Measurements from ENCODE around the gene DHX35.
"Not testable (repeated sequence)": the region's sequence is repeated elsewhere in the genome, so short reads cannot be mapped to it uniquely, and the experiment has no call there.

The DHX35 gene

DNA sequence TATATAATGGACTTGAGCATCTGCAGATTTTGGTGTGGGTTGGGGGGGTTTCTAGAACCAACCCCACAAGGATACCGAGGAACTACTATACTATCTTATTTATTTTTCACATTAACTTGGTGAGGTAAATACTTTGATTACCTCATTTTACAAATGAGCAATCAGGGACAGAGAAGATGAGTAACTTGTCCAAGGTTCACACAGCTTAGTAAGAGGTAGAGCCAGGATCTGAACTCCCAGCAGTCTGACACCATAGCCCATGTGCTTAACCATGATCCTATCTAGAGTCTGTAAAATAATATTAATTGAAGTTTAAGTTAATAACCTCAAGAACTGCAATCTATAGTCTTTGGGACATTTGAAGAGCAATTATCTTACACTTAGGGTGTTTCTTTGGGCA is 28.6 kb downstream of the DHX35 start:
- peaks cover 3 to 4% of the 10 kb centered on the region in 2 donors for H3K4me1 ChIP-seq (ENCODE audit: control insufficient read depth in 2 of 2, insufficient read depth in 2 of 2, low read length in 2 of 2)
- H3K27ac ChIP-seq (ENCODE audit: low read depth in 2 of 2, low read length in 2 of 2) = no peak overlapping the region
- H3K4me3 ChIP-seq (ENCODE audit: low read length in 2 of 2) = no peak overlapping the region
- peaks cover 12 to 20% of the 10 kb centered on the region in 2 donors for H3K36me3 ChIP-seq (ENCODE audit: control insufficient read depth in 2 of 2, insufficient read depth in 2 of 2, low read length in 2 of 2)
- H3K27me3 ChIP-seq (ENCODE audit: control insufficient read depth in 2 of 2, insufficient read depth in 2 of 2, low read length in 2 of 2) = no peaks in the 10 kb centered on the region
- H3K9ac ChIP-seq (ENCODE audit: low read depth in 1 of 2, low read length in 2 of 2) = no peak overlapping the region
- H3K9me3 ChIP-seq (ENCODE audit: control insufficient read depth in 2 of 2, low read length in 2 of 2) = no peaks in the 10 kb centered on the region

DNA sequence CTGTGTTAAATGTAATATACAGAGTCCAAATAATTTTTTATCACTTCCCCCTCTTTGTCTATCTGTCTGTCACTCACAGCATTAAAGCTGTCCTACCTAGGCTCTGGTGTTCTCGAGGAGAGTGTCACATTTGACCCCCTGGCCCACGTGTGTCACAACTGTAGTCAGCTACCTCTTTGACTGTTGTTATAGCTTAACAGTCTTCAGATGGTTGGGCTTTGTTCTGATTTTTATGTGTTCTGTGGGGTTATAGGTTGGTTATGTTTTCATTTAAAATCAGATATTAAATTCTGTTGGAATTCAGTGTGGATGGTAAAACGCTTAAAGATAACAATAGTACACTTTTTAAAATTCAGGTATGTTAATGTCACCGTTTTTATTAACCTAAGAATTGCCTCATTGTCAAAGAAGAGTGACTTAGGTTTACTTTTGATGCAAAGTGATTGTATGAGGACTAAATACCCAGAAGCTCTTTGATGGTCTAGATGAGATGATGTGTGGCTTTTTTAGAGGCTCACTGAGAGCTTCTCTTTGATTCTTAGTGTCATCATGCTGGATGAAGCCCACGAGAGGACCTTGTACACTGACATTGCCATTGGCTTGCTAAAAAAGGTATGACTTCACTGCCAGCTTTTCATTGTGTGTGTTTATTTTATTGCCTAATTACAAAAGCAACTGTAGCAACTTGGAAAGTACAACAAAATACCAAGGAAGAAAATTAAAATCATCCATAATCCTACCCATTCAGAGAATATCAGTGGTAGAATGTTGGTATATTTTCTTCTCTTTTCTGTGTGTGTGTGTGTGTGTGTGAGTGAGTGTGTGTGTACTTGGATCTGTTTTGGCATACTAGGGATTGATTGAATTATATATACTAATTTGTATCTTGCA is 29.9 kb downstream of the DHX35 start:
- H3K4me3 ChIP-seq (ENCODE audit: low read length in 2 of 2) = no peak overlapping the region
- H3K36me3 ChIP-seq (ENCODE audit: control insufficient read depth in 2 of 2, insufficient read depth in 2 of 2, low read length in 2 of 2) = peaks cover 20 to 28% of the 10 kb centered on the region in 2 donors
- no peaks in the 10 kb centered on the region for H3K9me3 ChIP-seq (ENCODE audit: control insufficient read depth in 2 of 2, low read length in 2 of 2)
- no peak overlapping the region for H3K27ac ChIP-seq (ENCODE audit: low read depth in 2 of 2, low read length in 2 of 2)
- no peaks in the 10 kb centered on the region for H3K4me1 ChIP-seq (ENCODE audit: control insufficient read depth in 2 of 2, insufficient read depth in 2 of 2, low read length in 2 of 2)
- no peaks in the 10 kb centered on the region for H3K27me3 ChIP-seq (ENCODE audit: control insufficient read depth in 2 of 2, insufficient read depth in 2 of 2, low read length in 2 of 2)
- no peak overlapping the region for H3K9ac ChIP-seq (ENCODE audit: low read depth in 1 of 2, low read length in 2 of 2)

DNA sequence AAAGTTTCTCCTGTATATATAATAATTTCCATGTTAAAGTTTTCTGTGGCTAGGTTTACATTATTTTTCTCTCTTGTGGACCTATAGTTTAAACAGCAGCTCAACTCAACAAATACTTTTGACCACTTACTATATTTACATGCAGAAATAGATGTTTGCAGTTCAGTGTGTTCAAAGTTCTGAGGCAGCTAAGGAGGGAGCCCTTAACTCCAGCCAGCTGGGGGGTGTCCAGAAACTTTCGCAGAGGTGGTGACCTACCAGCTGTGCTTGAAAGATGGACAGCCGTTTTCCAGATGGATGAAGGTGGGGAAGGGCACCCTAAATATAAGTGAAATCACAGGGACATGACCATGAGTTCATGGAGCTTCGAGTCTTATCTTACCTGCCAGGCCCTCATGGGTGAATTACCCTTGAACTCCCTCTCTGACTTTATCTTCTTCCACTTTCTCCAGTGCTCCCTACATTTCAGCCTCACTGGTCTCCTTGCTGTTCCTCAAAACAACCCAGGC is 33.4 kb downstream of the DHX35 start:
- Histone ChIP-seq H3K9me3 (ENCODE audit: control insufficient read depth in 2 of 2, low read length in 2 of 2) (no peaks in the 10 kb centered on the region), H3K9ac (ENCODE audit: low read depth in 1 of 2, low read length in 2 of 2) (no peak overlapping the region), H3K4me1 (ENCODE audit: control insufficient read depth in 2 of 2, insufficient read depth in 2 of 2, low read length in 2 of 2) (no peaks in the 10 kb centered on the region), H3K27ac (ENCODE audit: low read depth in 2 of 2, low read length in 2 of 2) (no peak overlapping the region), H3K36me3 (ENCODE audit: control insufficient read depth in 2 of 2, insufficient read depth in 2 of 2, low read length in 2 of 2) (peaks cover 24 to 43% of the 10 kb centered on the region in 2 donors), H3K4me3 (ENCODE audit: low read length in 2 of 2) (no peak overlapping the region), H3K27me3 (ENCODE audit: control insufficient read depth in 2 of 2, insufficient read depth in 2 of 2, low read length in 2 of 2) (no peaks in the 10 kb centered on the region)

DNA sequence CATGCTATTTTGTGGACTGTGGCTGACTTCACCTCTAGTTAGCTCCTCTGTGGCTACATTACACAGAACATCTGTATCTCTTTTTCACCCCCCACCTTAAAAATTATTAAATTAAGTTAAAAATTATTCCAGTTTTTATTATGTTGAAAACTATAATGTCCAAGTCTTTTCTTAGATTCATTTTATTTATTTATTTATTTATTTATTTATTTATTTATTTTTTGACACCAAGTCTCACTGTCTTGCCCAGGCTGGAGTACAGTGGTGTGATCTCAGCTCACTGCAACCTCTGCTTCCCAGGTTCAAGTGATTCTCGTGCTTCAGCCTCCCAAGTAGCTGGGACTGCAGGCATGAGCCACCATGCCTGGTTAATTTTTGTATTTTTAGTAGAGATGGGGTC is 34.7 kb downstream of the DHX35 start:
- H3K27ac ChIP-seq (ENCODE audit: low read depth in 2 of 2, low read length in 2 of 2); H3K9me3 ChIP-seq (ENCODE audit: control insufficient read depth in 2 of 2, low read length in 2 of 2); H3K4me3 ChIP-seq (ENCODE audit: low read length in 2 of 2); H3K4me1 ChIP-seq (ENCODE audit: control insufficient read depth in 2 of 2, insufficient read depth in 2 of 2, low read length in 2 of 2); H3K27me3 ChIP-seq (ENCODE audit: control insufficient read depth in 2 of 2, insufficient read depth in 2 of 2, low read length in 2 of 2); H3K9ac ChIP-seq (ENCODE audit: low read depth in 1 of 2, low read length in 2 of 2): not testable (repeated sequence)
- peaks cover 27 to 50% of the 10 kb centered on the region in 2 donors for H3K36me3 ChIP-seq (ENCODE audit: control insufficient read depth in 2 of 2, insufficient read depth in 2 of 2, low read length in 2 of 2)

DNA sequence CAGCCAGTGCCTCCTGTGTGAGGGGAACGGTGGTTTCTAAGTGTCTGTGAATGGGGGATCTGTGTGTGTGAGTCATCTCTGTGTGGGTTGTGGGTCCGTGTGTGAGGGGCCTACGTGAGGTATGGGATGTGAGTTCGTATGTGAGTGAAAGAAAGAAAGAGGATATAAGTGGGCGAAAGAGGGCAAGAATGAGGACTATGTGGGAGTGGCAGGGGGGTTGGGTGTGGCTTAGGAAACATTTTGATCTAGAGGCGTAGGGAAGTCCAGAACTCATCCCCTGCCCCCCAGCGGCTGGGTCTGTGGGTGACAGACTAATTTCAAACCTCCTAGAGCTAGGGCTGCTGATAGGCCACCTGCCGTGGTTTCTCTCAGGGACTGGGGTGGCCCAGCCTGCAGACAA is 35.5 kb downstream of the DHX35 start:
- no peaks in the 10 kb centered on the region for H3K4me1 ChIP-seq (ENCODE audit: control insufficient read depth in 2 of 2, insufficient read depth in 2 of 2, low read length in 2 of 2)
- no peak overlapping the region for H3K4me3 ChIP-seq (ENCODE audit: low read length in 2 of 2)
- no peak overlapping the region for H3K9ac ChIP-seq (ENCODE audit: low read depth in 1 of 2, low read length in 2 of 2)
- no peak overlapping the region for H3K27ac ChIP-seq (ENCODE audit: low read depth in 2 of 2, low read length in 2 of 2)
- H3K27me3 ChIP-seq (ENCODE audit: control insufficient read depth in 2 of 2, insufficient read depth in 2 of 2, low read length in 2 of 2) = no peaks in the 10 kb centered on the region
- peaks cover 27 to 57% of the 10 kb centered on the region in 2 donors for H3K36me3 ChIP-seq (ENCODE audit: control insufficient read depth in 2 of 2, insufficient read depth in 2 of 2, low read length in 2 of 2)
- no peaks in the 10 kb centered on the region for H3K9me3 ChIP-seq (ENCODE audit: control insufficient read depth in 2 of 2, low read length in 2 of 2)

DNA sequence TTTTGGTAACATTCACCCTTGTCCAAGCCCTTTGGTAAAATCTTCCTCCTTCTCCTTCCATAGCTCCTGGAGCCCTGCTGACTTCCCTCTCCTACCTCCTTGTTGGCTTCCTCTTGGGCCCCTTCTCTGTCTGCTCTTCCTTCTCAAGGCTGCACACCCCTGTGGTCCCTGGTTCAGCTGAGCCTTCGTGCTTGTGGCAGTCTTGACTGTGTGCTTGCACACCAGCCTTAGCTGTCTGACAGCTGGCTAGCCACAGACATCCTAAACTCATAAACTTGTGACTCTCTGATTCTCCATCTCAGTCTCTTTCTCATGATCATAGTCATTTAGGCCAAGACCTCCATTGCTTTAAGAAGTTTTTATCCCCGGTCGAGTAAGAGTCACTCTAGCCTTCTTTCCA is 37.1 kb downstream of the DHX35 start:
- Histone ChIP-seq H3K9me3 (ENCODE audit: control insufficient read depth in 2 of 2, low read length in 2 of 2) (no peaks in the 10 kb centered on the region), H3K9ac (ENCODE audit: low read depth in 1 of 2, low read length in 2 of 2) (no peak overlapping the region), H3K36me3 (ENCODE audit: control insufficient read depth in 2 of 2, insufficient read depth in 2 of 2, low read length in 2 of 2) (peaks cover 37 to 63% of the 10 kb centered on the region in 2 donors), H3K4me3 (ENCODE audit: low read length in 2 of 2) (no peak overlapping the region), H3K4me1 (ENCODE audit: control insufficient read depth in 2 of 2, insufficient read depth in 2 of 2, low read length in 2 of 2) (no peaks in the 10 kb centered on the region), H3K27me3 (ENCODE audit: control insufficient read depth in 2 of 2, insufficient read depth in 2 of 2, low read length in 2 of 2) (no peaks in the 10 kb centered on the region), H3K27ac (ENCODE audit: low read depth in 2 of 2, low read length in 2 of 2) (no peak overlapping the region)

DNA sequence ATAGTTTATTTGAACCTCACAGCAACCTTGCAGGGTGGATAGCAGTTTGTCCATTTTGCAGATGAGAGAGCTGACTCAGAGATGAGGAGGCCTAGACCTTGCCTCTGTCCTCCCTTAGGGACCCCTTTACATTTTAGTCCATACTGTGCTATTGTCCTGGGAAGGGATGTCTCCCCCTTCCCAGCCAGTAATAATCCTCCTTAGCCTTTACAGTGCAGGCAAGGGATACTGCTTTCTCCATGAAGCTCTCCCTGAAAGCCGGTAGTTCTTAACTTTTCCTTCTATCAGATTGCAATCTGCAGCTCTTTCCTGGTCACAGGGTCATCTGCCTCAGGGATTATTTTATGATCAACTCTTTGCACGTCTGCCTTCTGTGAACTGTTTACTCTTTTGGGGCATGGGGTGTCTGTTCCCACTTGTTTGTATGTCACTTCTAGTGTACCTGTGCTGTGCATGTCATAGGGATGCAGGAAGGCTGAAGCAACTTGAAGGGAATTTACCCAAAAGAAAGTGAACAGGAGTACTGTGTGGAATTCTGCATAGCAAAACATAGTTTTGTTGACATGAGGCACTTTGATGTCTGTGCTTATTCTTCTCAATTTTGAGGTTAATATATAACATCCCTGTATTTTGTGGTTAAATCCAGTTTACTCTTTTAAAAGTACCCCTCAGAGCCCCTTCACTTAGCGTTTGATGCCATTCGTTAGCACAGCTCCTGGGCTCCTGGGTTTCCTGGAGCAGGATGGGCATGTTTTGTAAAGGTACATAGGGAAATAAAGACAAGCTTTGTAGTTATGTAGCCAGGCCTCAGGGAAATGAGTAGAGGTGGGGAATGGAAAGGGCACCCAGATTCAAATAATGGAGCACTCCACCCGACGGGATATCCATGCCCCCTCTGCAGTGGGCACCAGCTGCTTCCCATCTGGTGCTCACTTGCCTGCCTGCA is 38.1 kb downstream of the DHX35 start:
- Histone ChIP-seq H3K9me3 (ENCODE audit: control insufficient read depth in 2 of 2, low read length in 2 of 2) (no peaks in the 10 kb centered on the region), H3K36me3 (ENCODE audit: control insufficient read depth in 2 of 2, insufficient read depth in 2 of 2, low read length in 2 of 2) (peaks cover 32 to 63% of the 10 kb centered on the region in 2 donors), H3K9ac (ENCODE audit: low read depth in 1 of 2, low read length in 2 of 2) (no peak overlapping the region), H3K4me1 (ENCODE audit: control insufficient read depth in 2 of 2, insufficient read depth in 2 of 2, low read length in 2 of 2) (peaks cover 3 to 4% of the 10 kb centered on the region in 2 donors), H3K27me3 (ENCODE audit: control insufficient read depth in 2 of 2, insufficient read depth in 2 of 2, low read length in 2 of 2) (no peaks in the 10 kb centered on the region), H3K27ac (ENCODE audit: low read depth in 2 of 2, low read length in 2 of 2) (peak overlapping the region in 1 of 2 donors; percentile 23), H3K4me3 (ENCODE audit: low read length in 2 of 2) (no peak overlapping the region)

DNA sequence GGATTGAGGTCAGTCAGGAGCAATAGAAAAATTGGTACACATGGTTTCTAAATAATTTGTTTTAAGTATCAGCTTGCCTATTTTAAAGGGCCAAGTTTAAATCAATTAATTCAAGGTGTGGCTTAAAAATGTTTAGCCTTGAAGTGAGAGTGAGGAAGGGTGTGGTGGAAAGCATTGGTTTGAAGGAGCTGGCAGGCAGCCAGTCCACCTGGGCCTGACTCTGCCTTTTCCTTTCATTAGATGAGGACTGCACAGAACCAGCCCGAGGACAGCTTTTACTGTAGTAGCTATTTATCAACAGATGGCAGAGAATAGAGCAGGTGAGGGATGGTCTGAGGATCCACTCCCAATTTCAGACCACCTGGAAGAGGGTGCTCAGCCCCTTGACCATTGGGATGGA is 42.4 kb downstream of the DHX35 start:
- H3K9me3 ChIP-seq (ENCODE audit: control insufficient read depth in 2 of 2, low read length in 2 of 2) = no peaks in the 10 kb centered on the region
- H3K4me1 ChIP-seq (ENCODE audit: control insufficient read depth in 2 of 2, insufficient read depth in 2 of 2, low read length in 2 of 2) = peaks cover 3 to 4% of the 10 kb centered on the region in 2 donors
- peak overlapping the region in 1 of 2 donors; percentile 42 for H3K27ac ChIP-seq (ENCODE audit: low read depth in 2 of 2, low read length in 2 of 2)
- no peaks in the 10 kb centered on the region for H3K27me3 ChIP-seq (ENCODE audit: control insufficient read depth in 2 of 2, insufficient read depth in 2 of 2, low read length in 2 of 2)
- H3K4me3 ChIP-seq (ENCODE audit: low read length in 2 of 2) = no peak overlapping the region
- peaks cover 32 to 60% of the 10 kb centered on the region in 2 donors for H3K36me3 ChIP-seq (ENCODE audit: control insufficient read depth in 2 of 2, insufficient read depth in 2 of 2, low read length in 2 of 2)
- no peak overlapping the region for H3K9ac ChIP-seq (ENCODE audit: low read depth in 1 of 2, low read length in 2 of 2)

DNA sequence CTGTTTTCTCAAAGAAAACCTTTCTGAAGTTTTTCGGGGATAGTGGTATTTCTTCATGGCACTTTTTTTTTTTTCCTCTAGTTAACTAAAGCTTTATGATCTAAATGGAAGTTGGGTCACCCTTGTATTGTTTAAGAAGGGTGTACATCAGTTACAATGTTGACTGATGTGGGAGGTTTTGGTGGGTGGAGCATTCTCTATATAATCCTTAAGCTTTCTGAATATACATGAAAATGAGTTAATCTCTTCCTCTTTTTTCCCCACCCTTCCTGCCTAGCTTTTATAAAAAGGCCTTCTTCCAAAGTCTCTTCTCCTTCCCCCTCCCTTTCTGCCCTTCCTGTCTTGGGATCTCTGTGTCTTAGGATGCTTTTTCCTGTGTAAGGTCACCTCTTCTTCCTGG is 47.2 kb downstream of the DHX35 start:
- Histone ChIP-seq H3K27ac (ENCODE audit: low read depth in 2 of 2, low read length in 2 of 2) (peak overlapping the region; percentile 33 to 55), H3K27me3 (ENCODE audit: control insufficient read depth in 2 of 2, insufficient read depth in 2 of 2, low read length in 2 of 2) (no peaks in the 10 kb centered on the region), H3K9ac (ENCODE audit: low read depth in 1 of 2, low read length in 2 of 2) (no peak overlapping the region), H3K4me3 (ENCODE audit: low read length in 2 of 2) (no peak overlapping the region), H3K9me3 (ENCODE audit: control insufficient read depth in 2 of 2, low read length in 2 of 2) (no peaks in the 10 kb centered on the region), H3K36me3 (ENCODE audit: control insufficient read depth in 2 of 2, insufficient read depth in 2 of 2, low read length in 2 of 2) (peaks cover 20 to 29% of the 10 kb centered on the region in 2 donors), H3K4me1 (ENCODE audit: control insufficient read depth in 2 of 2, insufficient read depth in 2 of 2, low read length in 2 of 2) (peaks cover 3 to 4% of the 10 kb centered on the region in 2 donors)

DNA sequence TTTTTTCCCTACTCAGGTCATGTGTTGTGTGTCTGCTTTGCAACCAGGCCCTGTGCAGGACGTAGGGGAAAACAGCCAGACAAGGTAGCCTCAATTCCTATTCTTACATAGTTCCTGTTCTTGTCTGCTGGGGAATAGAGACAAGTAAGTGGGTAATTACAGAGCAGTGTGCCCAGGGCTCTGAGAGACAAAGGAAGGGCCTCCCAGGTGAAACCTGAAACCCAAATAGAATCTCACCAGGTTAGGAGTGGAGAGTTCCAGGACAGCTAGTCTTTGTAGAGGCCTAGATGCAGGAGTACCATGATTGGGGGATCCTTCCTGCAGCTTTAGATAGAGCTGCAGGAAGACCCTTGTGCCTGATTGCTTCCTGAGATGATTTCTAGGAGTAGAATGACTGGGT is 48.4 kb downstream of the DHX35 start:
- Histone ChIP-seq H3K9ac (ENCODE audit: low read depth in 1 of 2, low read length in 2 of 2) (no peak overlapping the region), H3K27ac (ENCODE audit: low read depth in 2 of 2, low read length in 2 of 2) (no peak overlapping the region), H3K4me1 (ENCODE audit: control insufficient read depth in 2 of 2, insufficient read depth in 2 of 2, low read length in 2 of 2) (no peaks in the 10 kb centered on the region), H3K4me3 (ENCODE audit: low read length in 2 of 2) (no peak overlapping the region), H3K36me3 (ENCODE audit: control insufficient read depth in 2 of 2, insufficient read depth in 2 of 2, low read length in 2 of 2) (peaks cover 28 to 34% of the 10 kb centered on the region in 2 donors), H3K9me3 (ENCODE audit: control insufficient read depth in 2 of 2, low read length in 2 of 2) (no peaks in the 10 kb centered on the region), H3K27me3 (ENCODE audit: control insufficient read depth in 2 of 2, insufficient read depth in 2 of 2, low read length in 2 of 2) (no peaks in the 10 kb centered on the region)

All from mucosa of rectum (tissue), 2 donors.